Epithelial cell of prostate (primary cell): Measurements from ENCODE around the gene ADAMTS18.

ENCODE experiments used
- DNase-seq: peaks from one replicate; pipeline ENCODE4 v3.0.0-alpha.2; 2011; ENCODE audit warnings: low read depth, low spot score
- H3K27ac ChIP-seq: fragments of 450-650 bp; 2 replicates; pipeline ENCODE4 v1.5.1; 2017; ENCODE audit warnings: mild to moderate bottlenecking

Gene ADAMTS18

DNA sequence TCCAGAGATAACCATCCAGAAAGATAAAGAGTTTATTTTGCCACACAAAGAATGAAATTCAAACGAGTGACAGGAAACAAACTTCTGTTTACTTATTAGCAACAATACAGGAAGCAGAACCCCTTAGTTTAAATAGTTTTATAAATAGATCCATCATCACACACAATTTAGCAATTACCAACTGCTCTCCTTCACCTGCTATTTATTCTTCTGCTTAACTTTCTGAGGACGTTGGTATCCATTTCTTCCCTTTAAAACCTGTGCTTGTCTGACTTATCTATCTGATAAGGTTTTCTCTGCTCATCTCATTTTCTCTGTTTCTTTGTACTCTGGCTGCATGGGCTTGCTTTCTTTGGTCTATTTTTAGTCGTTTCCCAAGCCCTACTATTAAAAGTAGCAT, 4.3 kb upstream of the ADAMTS18 start:
- no peak overlapping the region for H3K27ac ChIP-seq
- no peak for DNase-seq

DNA sequence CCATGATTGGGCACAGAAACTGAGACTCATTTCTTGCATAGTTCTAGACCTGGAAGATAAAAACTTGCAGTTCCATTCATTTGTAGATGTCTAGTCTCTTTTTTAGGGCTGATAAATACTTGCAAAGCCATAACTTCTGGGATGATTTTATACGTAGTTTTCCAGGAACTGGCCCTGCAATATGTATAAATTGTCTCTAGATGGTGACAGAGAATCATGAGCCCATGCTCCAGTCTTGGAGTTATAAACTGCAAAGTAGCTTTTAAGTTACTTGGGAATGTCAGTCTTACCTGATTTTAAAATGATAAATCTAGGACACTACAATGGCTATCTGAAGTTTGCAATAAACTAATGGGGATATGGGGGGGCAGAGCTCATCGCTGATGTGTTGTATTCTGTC, 3.0 kb upstream of the ADAMTS18 start:
- DNase-seq: no peak
- no peak overlapping the region for H3K27ac ChIP-seq

DNA sequence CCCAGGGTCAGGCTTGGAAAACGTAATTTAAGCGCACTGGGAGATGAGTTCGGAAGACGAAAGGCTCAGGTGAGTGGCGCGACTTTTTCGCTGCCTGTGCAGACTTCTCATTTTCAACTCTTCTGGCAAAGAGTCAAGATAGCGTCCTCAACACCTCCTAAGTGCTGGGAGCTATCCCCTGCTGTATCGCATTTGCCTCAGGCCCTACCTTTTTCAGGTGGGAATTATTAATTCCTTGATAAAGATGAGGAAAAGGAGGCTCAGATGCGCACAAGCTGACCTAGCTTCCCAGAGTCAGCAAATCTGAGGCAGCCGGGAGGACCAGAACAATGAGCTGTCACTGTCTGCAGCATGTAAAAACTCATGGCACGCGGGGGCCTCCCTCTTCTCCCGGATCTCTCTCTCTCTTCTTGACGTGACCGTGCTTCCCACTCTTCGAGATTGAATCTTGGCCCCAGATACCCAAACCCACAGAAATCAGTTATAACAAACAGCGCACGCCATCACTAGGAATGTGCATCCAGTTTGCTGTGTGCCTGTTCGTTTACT, 512 bp upstream of the ADAMTS18 start:
- no peak for DNase-seq
- H3K27ac ChIP-seq: no peak overlapping the region

GRCh38 chr16:77434022-77434529, 758 bp downstream of the ADAMTS18 start:
- DNase-seq: no peak
- H3K27ac ChIP-seq: no peak overlapping the region

DNA sequence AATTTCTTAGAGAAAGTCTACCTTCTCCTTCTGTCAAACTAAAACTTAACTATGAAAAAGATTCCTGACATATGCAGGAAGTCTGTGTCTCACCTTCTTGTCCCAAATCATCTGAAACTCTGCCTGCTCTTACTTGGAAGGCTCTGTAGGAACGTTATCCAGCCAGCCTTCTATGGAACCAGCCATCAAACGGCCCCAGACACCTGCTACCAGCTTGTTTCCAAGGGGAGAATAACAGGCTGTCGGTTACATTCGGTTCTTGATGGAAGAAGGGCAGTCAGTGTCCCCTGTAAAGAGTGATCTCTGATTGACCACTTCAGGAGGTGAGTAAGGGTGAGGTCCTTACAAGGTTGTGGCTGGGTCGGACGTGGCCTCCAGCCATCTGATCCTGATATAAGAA, 1.7 kb downstream of the ADAMTS18 start:
- DNase-seq: no peak
- no peak overlapping the region for H3K27ac ChIP-seq

- DNase-seq: no peak
- H3K27ac ChIP-seq: no peak overlapping the region
Observed at GRCh38 chr16:77432264-77432663, 2.6 kb downstream of the ADAMTS18 start.

DNA sequence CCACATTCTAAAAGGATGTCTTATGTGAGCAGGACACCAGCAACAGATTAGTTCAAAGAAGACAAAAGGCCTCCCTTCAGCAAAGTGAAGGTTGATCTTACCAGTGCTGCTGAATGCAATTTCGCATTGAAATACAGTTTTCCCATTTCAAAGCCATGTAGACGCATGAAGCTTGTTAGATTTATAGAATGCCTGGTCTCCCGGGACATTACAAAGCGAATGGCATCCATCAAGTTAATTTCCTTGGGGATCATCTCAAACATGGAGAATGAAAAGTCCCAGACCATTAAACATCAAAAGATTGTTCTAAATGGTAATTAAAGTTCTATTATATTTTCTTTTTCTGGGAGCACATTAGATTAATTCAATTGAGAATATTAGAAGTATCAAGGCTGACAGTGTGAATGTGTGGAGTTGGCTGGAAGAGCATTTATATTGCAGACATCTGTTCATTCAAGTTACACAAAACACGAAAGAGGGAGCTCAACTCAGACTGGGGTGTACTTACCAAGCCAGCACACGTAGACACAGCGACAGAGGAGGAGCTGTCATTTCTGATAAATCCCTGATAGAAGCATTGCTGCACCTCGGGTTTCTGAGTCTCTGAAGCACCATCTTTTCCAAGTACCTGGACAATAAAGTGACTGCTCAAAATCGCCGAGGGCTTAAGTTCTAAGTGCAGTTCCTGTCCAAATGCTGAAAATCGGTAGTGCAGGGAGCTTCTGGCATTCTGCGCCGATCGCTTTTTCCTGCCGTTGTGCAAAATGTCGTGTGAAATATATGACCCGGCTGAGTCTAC, 3.8 kb downstream of the ADAMTS18 start:
- no peak for DNase-seq
- H3K27ac ChIP-seq: no peak overlapping the region

GRCh38 chr16:77430360-77430759, 4.5 kb downstream of the ADAMTS18 start:
- no peak overlapping the region for H3K27ac ChIP-seq
- DNase-seq: no peak

DNA sequence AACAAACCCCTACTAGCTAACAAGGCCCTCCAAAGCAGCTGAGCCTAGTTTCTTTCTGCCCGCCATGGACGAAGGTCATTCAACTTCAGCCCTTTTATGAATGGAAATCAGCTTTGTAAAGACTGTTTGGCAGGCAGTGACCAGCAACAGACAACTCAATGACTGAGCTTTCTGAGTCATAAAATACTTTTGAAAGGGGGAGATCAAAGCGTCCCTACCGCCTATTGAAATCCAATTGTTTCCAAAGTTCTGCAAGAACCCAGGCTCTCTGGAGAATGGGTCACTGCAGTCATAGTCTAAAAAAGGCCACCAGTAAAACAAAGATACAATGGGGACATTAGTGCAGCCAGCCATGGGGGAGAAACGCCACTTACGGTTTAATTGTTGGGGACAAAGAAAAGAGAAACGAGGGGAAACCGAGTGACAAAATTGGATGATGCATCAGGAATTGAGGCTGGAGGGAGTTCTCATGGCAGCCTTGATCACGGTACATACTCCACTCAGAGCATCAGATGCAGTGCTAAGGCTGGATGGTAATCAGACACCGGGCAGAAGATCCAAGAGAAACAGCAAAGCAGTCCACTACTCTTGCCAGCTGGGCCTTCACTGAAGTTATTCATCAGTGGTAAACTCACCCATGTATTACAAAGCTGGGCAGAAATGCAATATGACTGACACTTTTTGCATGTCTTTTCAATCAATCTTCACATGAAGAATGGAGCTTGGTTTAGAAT, 9.8 kb downstream of the ADAMTS18 start:
- no peak overlapping the region for H3K27ac ChIP-seq
- DNase-seq: no peak

GRCh38 chr16:77422196-77422784, 12.5 kb downstream of the ADAMTS18 start:
- no peak for DNase-seq
- H3K27ac ChIP-seq: no peak overlapping the region

DNA sequence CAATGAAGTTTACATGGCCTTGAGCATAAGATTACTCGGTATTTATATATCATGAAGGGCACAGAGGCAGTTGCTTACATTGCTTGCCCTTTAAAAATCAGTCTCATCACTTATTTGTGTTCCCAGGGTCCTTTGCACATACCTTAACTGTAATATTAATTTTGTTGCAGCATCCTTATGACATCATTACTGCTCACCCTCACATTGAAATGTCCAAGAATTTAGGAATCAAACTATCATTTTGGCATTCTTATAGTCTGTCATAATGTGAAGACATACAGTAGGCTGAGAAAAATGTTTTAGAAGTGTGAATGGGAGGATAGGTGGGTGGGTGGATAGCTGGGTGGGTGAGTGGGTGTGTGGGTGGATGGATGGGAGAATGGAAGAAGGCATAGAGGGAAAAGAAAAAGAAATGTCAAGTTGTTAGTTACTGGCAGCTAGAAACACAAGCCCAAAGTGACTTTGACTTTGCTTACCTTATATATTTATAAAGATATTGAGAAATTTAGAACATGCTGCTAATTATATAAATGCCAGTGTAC, 17.8 kb downstream of the ADAMTS18 start:
- no peak for DNase-seq
- no peak overlapping the region for H3K27ac ChIP-seq

GRCh38 chr16:77414752-77415231, 20.0 kb downstream of the ADAMTS18 start:
- H3K27ac ChIP-seq: no peak overlapping the region
- DNase-seq: peak; percentile 74

DNA sequence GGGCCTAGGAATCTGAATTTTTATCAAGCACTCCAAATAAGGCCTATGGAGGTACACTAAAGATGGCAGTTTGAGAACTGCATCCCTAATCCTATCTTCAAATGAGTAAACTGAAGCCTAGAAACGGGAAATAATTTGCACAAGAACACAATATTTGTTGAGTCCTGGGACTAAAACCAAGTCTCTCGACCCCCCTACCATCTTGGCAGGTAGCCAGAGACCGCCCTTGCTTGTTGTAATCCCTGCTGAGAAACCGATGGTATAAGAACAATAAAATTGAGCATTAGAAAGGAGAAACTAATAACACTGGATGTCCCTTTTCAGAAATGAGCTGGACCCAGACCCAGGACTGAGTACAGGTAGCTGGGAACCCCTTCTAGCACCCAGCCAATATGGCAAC, 24.4 kb downstream of the ADAMTS18 start:
- DNase-seq: no peak
- no peak overlapping the region for H3K27ac ChIP-seq

DNA sequence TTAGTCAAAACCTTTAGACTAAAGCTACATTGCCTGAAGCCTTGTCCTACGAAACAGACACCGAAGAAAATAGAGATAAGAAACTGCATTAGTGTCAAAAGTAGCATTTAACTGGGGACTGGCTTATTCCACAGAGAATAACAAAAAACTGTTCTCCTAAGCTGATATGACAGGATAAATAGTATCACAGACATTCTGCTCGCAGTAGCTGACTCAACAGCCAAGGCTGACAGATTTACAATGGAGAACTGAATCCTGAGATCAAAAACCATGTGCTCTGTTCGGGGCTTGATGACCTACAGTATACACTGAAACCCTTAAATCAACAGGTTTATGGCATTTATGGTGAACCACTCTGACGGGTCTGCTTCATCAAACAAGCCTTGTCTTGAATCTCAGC, 25.5 kb downstream of the ADAMTS18 start:
- peak; percentile 57 for DNase-seq
- no peak overlapping the region for H3K27ac ChIP-seq

- DNase-seq: no peak
- no peak overlapping the region for H3K27ac ChIP-seq
Observed at GRCh38 chr16:77408607-77409006, 26.2 kb downstream of the ADAMTS18 start.

- no peak overlapping the region for H3K27ac ChIP-seq
- no peak for DNase-seq
Observed at GRCh38 chr16:77406680-77407079, 28.2 kb downstream of the ADAMTS18 start.

DNA sequence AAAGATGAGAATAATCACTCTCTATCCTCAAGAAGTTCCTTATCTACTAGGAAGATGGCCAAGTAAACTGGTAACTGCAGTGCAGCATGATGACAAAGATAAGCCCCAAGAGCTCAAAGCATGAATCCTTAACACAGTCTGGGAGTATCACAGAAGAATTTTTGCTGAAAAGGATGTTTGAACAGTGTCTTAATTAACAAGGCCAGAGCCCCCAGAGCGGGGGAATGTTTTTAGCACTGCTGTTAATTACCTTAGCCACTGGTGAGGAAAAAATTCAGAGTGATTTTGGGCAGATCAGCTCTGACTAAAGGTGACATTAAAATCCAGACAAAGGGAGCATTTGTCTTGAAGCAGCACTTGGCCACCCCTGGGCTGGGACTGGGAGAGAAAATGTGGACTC, 30.1 kb downstream of the ADAMTS18 start:
- no peak overlapping the region for H3K27ac ChIP-seq
- DNase-seq: no peak

DNA sequence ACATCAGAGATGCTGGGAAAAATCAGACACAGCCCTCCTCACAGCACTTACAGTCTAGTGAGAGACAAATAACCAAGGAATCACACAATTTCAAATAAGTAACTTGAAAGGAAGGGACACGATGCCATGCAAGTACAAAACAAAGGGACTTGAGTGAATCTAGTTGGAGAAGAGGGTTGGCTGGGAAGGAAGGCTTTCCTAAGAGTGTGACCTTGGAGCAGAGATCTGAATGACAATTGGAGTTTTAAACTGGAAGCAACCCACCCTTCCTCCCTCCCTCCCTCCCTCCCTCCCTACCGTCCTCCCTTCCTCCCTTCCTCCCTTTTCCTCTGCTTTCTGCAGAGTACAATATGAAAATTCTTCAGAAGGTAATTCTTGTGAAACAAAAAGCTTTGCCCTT, 31.1 kb downstream of the ADAMTS18 start:
- no peak for DNase-seq
- H3K27ac ChIP-seq: no peak overlapping the region

DNA sequence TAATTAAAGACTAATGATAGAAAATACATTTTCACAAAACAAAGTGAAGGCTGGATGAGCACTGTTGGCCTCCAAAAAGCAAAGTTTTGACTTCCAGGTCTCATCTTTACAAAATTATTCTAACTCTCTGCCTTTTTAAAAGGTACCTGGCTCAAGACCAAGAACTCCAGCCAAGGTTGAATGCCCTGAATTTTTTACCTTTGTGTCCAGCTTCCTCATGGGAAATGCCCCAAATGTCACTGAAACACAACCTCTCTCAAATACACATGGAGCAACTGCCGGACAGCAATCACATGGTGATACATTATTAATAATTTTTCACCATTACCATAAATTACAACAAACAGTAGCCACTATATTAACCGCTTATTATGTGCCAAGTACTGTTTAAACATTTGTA, 32.2 kb downstream of the ADAMTS18 start:
- no peak for DNase-seq
- no peak overlapping the region for H3K27ac ChIP-seq

- no peak overlapping the region for H3K27ac ChIP-seq
- DNase-seq: no peak
Observed at GRCh38 chr16:77402118-77402517, 32.7 kb downstream of the ADAMTS18 start.

DNA sequence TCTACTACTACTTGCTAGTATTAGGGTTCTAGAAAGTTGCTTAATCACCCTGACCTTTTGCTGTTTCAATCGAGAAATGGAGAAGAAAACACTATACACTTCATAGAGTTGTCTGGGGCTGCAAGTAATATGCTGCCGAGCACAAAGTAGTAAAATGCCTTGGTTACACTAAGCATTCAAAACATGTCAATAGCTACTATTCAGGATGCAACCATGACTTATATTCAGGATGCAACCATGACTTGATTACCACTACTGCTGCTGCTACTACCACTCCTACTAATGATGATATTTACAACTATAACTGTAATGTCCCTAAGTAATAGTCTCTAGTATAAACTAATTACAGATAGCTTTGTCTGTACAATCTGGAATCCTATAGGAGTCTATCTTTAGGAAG, 35.3 kb downstream of the ADAMTS18 start:
- no peak overlapping the region for H3K27ac ChIP-seq
- DNase-seq: no peak
